ENCODE data around the gene TUBA4B. TPM values are rescaled to one million over a fixed set of nuclear protein-coding genes. Genes with fewer than 3 reads are reported as not detected.
A peak's percentile ranks its signal among the peaks of the same experiment; 100 is the strongest.

TUBA4B gene
- total RNA-seq, 1 donor from 2014 or later: not detected

GRCh38 chr2:219220652-219221402 is 32.2 kb upstream of the TUBA4B start:
- peaks cover 16% of the 10 kb centered on the region for H3K36me3 Mint-ChIP-seq
- H3K4me3 Mint-ChIP-seq: peak overlapping the region; percentile 2
- H3K27ac Mint-ChIP-seq: no peak overlapping the region
- H3K27me3 Mint-ChIP-seq: no peaks in the 10 kb centered on the region
- peaks cover 14% of the 10 kb centered on the region for H3K4me1 Mint-ChIP-seq (ENCODE audit: unreplicated experiment)
- no peak for TF ChIP-seq CTCF (conservative IDR thresholded peaks at IDR 0.05)
- H3K9me3 Mint-ChIP-seq: no peaks in the 10 kb centered on the region
- DNase-seq (ENCODE audit: extremely low spot score, unreplicated experiment): no peak

DNA sequence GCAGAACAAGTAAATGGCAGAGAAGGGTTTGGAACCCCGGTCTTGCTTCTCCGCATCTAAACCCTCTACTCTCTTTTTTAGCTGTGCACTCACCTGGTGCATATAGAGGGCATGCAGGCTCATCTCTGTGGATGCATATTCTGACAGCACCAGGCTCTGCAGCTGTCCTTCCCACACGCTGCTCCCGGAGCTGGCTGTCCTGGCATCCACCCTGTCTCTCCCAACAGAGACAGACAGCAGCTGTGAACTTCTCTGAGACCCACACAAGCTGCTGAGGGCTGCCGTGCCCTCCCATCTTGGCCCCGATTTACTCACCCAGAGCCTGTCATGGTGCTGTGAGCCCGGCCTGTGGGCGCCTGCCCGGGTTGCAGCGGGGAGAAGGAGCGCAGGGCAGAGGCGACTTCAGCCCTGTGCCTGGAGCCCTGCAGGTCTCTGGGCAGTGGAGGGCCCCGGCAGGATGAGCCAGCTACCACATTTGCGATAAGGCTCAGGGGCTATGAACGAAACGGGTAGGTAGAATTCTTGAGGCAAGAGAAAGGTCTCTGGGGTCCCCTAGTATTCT is 31.0 kb upstream of the TUBA4B start:
- no peak for TF ChIP-seq CTCF (conservative IDR thresholded peaks at IDR 0.05)
- Mint-ChIP-seq H3K27me3 (no peaks in the 10 kb centered on the region), H3K4me3 (no peak overlapping the region), H3K27ac (no peak overlapping the region), H3K9me3 (no peaks in the 10 kb centered on the region), H3K36me3 (peaks cover 20% of the 10 kb centered on the region), H3K4me1 (ENCODE audit: unreplicated experiment) (peaks cover 14% of the 10 kb centered on the region)
- DNase-seq (ENCODE audit: extremely low spot score, unreplicated experiment): no peak

GRCh38 chr2:219223831-219224610 is 29.0 kb upstream of the TUBA4B start:
- H3K27ac Mint-ChIP-seq: no peak overlapping the region
- H3K4me3 Mint-ChIP-seq: no peak overlapping the region
- no peaks in the 10 kb centered on the region for H3K9me3 Mint-ChIP-seq
- H3K36me3 Mint-ChIP-seq: peaks cover 20% of the 10 kb centered on the region
- DNase-seq (ENCODE audit: extremely low spot score, unreplicated experiment): no peak
- H3K27me3 Mint-ChIP-seq: no peaks in the 10 kb centered on the region
- peaks cover 18% of the 10 kb centered on the region for H3K4me1 Mint-ChIP-seq (ENCODE audit: unreplicated experiment)
- TF ChIP-seq CTCF (conservative IDR thresholded peaks at IDR 0.05): no peak

DNA sequence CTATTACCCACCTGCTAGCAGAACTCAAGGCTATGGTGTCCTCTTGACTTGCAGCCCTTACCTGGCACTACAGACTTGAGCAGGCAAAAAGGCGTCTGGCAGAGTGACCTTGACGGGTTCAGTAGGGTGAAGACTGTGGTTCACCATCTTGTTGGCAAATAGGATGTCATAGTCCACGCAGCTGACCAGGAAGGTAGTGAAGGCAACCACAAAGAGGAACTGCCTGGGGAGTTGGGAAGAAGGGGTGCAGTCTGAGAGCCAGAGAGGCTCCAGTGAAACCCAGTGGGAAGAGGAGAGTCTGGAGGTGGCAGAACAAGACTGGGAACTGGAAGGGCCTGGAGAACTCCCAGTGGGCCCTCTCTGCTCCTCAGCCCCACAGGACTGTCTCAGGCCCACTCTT is 27.7 kb upstream of the TUBA4B start:
- peaks cover 21% of the 10 kb centered on the region for H3K36me3 Mint-ChIP-seq
- peak overlapping the region; percentile 18 for H3K4me3 Mint-ChIP-seq
- DNase-seq (ENCODE audit: extremely low spot score, unreplicated experiment): no peak
- peaks cover 17% of the 10 kb centered on the region for H3K4me1 Mint-ChIP-seq (ENCODE audit: unreplicated experiment)
- H3K27me3 Mint-ChIP-seq: no peaks in the 10 kb centered on the region
- H3K27ac Mint-ChIP-seq: no peak overlapping the region
- no peaks in the 10 kb centered on the region for H3K9me3 Mint-ChIP-seq
- no peak for TF ChIP-seq CTCF (conservative IDR thresholded peaks at IDR 0.05)

- peaks cover 20% of the 10 kb centered on the region for H3K4me1 Mint-ChIP-seq (ENCODE audit: unreplicated experiment)
- H3K36me3 Mint-ChIP-seq: peaks cover 16% of the 10 kb centered on the region
- peak overlapping the region; percentile 51 for H3K27ac Mint-ChIP-seq
- no peaks in the 10 kb centered on the region for H3K27me3 Mint-ChIP-seq
- peak overlapping the region; percentile 84 for H3K4me3 Mint-ChIP-seq
- no peak for DNase-seq (ENCODE audit: extremely low spot score, unreplicated experiment)
- H3K9me3 Mint-ChIP-seq: no peaks in the 10 kb centered on the region
- no peak for TF ChIP-seq CTCF (conservative IDR thresholded peaks at IDR 0.05)
Observed at GRCh38 chr2:219228041-219228910, 24.8 kb upstream of the TUBA4B start.

Data from type B pancreatic cell (in vitro differentiated cells).